K562 (cell line): Measurements from ENCODE around the gene BANP. TPM values are rescaled to one million over a fixed set of nuclear protein-coding genes. Genes with fewer than 3 reads are reported as not detected.

Experiments
- ATAC-seq: fragments of 200-7000 bp; cut with Tn5 transposase; 3 replicates; pipeline ENCODE4 v1.9.1; 2020; ENCODE audit warnings: moderate library complexity
- BruUV-seq: library from RNA; stranded (reverse); fragments of 400-500 nt; replicated peaks from 2 replicates; lab custom pipeline; 2021; lab: Mats Ljungman, UMichigan
- CTCF ChIA-PET: fragments of 300-600 bp; formaldehyde crosslinking; extraction: SDS; loops from one replicate; lab custom pipeline; 2021; ENCODE audit warnings: low intra/inter-chr PET ratio; lab: Yijun Ruan, JAX
- POLR2A ChIA-PET: fragments of 300-600, 350-650 bp; sonication (Branson Sonifier 250); formaldehyde crosslinking; extraction: SDS; loops from one replicate; lab custom pipeline; 2021; ENCODE audit warnings: antibody characterized with exemption, inconsistent platforms; lab: Yijun Ruan, JAX
- DNase-seq, 4 experiments: peaks; one replicate each; pipeline versions ENCODE4 v3.0.0 to v3.0.0-alpha.2; 2011 to 2018; ENCODE audit warnings: low spot score in 3 of 4, mixed read lengths in 3 of 4; ENCODE audit errors: extremely low read depth in 1 of 4
- FAIRE-seq: peaks from 2 replicates; lab custom pipeline; 2011; peaks lifted over from hg19 to GRCh38; lab: Jason Lieb, UNC
- H2AFZ ChIP-seq: 2 replicates; pipeline ENCODE4 v1.6.0; 2011; ENCODE audit warnings: low read depth, low read length, control low read depth, inconsistent platforms
- H3K27ac ChIP-seq: fragments of 200-600 bp; 3 replicates; pipeline ENCODE4 v1.8.0; 2011; ENCODE audit warnings: low read depth, mild to moderate bottlenecking, control low read depth, inconsistent platforms, low read length, moderate library complexity, mixed read lengths; ENCODE audit errors: extremely low read depth
- H3K27me3 ChIP-seq, 2 experiments: fragments of 300-600 bp in 1 of 2; 2 replicates in 1 of 2; 3 replicates in 1 of 2; pipeline versions ENCODE4 v1.6.0 to v1.8.0; 2011; ENCODE audit warnings: inconsistent platforms in 2 of 2, low read length in 2 of 2, mild to moderate bottlenecking in 1 of 2, mixed read lengths in 1 of 2, moderate library complexity in 1 of 2; ENCODE audit not compliant: control insufficient read depth in 2 of 2, insufficient read depth in 2 of 2
- H3K36me3 ChIP-seq: fragments of 300-600 bp; 3 replicates; pipeline ENCODE4 v1.8.0; 2011; ENCODE audit warnings: mild to moderate bottlenecking, low read length, inconsistent platforms; ENCODE audit not compliant: control insufficient read depth, insufficient read depth
- H3K4me1 ChIP-seq, 2 experiments: fragments of 200-600 bp in 1 of 2; replicated peaks in 1 of 2; 2 replicates in 1 of 2; 3 replicates in 1 of 2; pipeline versions ENCODE4 v1.5.1 to v1.8.0; 2011; ENCODE audit warnings: inconsistent platforms in 2 of 2, low read length in 2 of 2, mild to moderate bottlenecking in 1 of 2, mixed read lengths in 1 of 2, moderate library complexity in 1 of 2; ENCODE audit not compliant: control insufficient read depth in 2 of 2, insufficient read depth in 2 of 2
- H3K4me2 ChIP-seq: 2 replicates; pipeline ENCODE4 v1.6.1; 2011; ENCODE audit warnings: low read length, control low read depth, inconsistent platforms, mixed read lengths; ENCODE audit not compliant: insufficient read depth
- H3K4me3 ChIP-seq: fragments of 200-600 bp; sonication (generic), shearing (Covaris generic); 2 replicates; pipeline ENCODE4 v1.5.1; 2016; ENCODE audit warnings: control low read depth, inconsistent platforms
- H3K79me2 ChIP-seq: fragments of 200-600 bp; 3 replicates; pipeline ENCODE4 v1.8.0; 2011; ENCODE audit warnings: low read length, inconsistent platforms; ENCODE audit not compliant: control insufficient read depth, insufficient read depth
- H3K9ac ChIP-seq, 2 experiments: 2 replicates each; pipeline versions ENCODE4 v1.6.0 to v1.6.1; 2011; ENCODE audit warnings: low read depth in 2 of 2, low read length in 2 of 2, control low read depth in 1 of 2, inconsistent platforms in 1 of 2, mild to moderate bottlenecking in 1 of 2, mixed read lengths in 1 of 2; ENCODE audit not compliant: insufficient read depth in 1 of 2
- H3K9me1 ChIP-seq: one replicate; pipeline ENCODE4 v1.6.0; 2011; ENCODE audit warnings: inconsistent platforms, mild to moderate bottlenecking, low read length, moderate library complexity; ENCODE audit not compliant: control insufficient read depth, insufficient read depth
- H3K9me3 ChIP-seq: replicated peaks from 2 replicates; pipeline ENCODE4 v1.5.1; 2011; ENCODE audit warnings: low read depth, low read length, inconsistent platforms; ENCODE audit not compliant: control insufficient read depth, insufficient read depth
- H4K20me1 ChIP-seq: replicated peaks from 2 replicates; pipeline ENCODE4 v1.6.1; 2011; ENCODE audit warnings: low read length, inconsistent platforms, mixed read lengths; ENCODE audit not compliant: control insufficient read depth, insufficient read depth
- THRAP3 ChIP-seq: fragments of 450-650 bp; IDR thresholded peaks from 2 replicates; pipeline ENCODE4 v1.6.1; 2016; ENCODE audit warnings: mild to moderate bottlenecking, inconsistent platforms, borderline replicate concordance
- USF2 ChIP-seq: sonication (generic); formaldehyde crosslinking; IDR thresholded peaks from 2 replicates; pipeline ENCODE4 v1.5.0; 2020; ENCODE audit warnings: missing genetic modification reagents
- WGBS: fragments of 100-300 bp; shearing (Covaris generic); methylation state at CpG from one replicate; pipeline ENCODE4 v1.1.6; 2016; ENCODE audit warnings: low coverage, mixed read lengths; ENCODE audit not compliant: insufficient coverage; ENCODE audit errors: missing lambda C conversion rate; 5-methylcytosine and 5-hydroxymethylcytosine counted together
- in situ Hi-C: fragments of 300-500 bp; cut with MboI; formaldehyde crosslinking; loops from 4 replicates; pipeline ENCODE4 v1.15.0; 2018; ENCODE audit warnings: inconsistent platforms, mixed read lengths
- intact Hi-C: fragments of 100-400 bp; cut with micrococcal nuclease; formaldehyde crosslinking; loops from 2 replicates; pipeline ENCODE4 v1.14.2; 2022
- polyA plus RNA-seq, 8 experiments: library from polyadenylated mRNA; depleted of rRNA in 4 of 8; stranded (reverse) in 5 of 8; unstranded in 3 of 8; fragments of >200 nt; fragmentation: Nextera tagmentation in 2 of 8; fragmentation: Illumina TruSeq in 1 of 8; extraction: Ambion mirVana in 2 of 8; extraction: Trizol in 1 of 8; gene quantifications; 2 replicates each; pipeline versions ENCODE4 v1.2.1 to v1.2.3, GENCODE V29; 2011 to 2014; ENCODE audit warnings: inconsistent platforms in 1 of 8, missing spikeins in 1 of 8
- total RNA-seq, 7 experiments: library from RNA; depleted of rRNA in 6 of 7; stranded (reverse); fragments of >200 nt in 6 of 7; fragmentation: Illumina TruSeq in 2 of 7; extraction: Trizol in 2 of 7; gene quantifications; 2 replicates each; pipeline versions ENCODE4 v1.2.1 to v1.2.3, GENCODE V29; 2011 to 2021; ENCODE audit warnings: low replicate concordance in 1 of 7

Gene BANP
- total and polyA plus RNA-seq, 9 of the 15 experiments (the other 6 are each of a cell fraction or from before 2014, with no cell fraction given), result 4.6 to 22.1 (median 15.6) TPM

GRCh38 chr16:87924811-87925670, 26.2 kb upstream of the BANP start:
- BruUV-seq, result no TSS peak
- CTCF ChIA-PET, result no interaction called here
- Histone ChIP-seq H3K9me1 (no peaks in the 10 kb centered on the region), H3K9ac (peak overlapping the region in 1 of 2 experiments; percentile 45; a peak in 2 of 4 replicates), H3K9me3 (no peaks in the 10 kb centered on the region), H2AFZ (no peak overlapping the region), H4K20me1 (no peaks in the 10 kb centered on the region), H3K27ac (no peak overlapping the region), H3K4me2 (no peak overlapping the region), H3K4me1 (peaks cover 0 to 12% of the 10 kb centered on the region in 2 experiments; a peak in 2 of 5 replicates), H3K4me3 (no peak overlapping the region), H3K36me3 (no peaks in the 10 kb centered on the region), H3K79me2 (no peaks in the 10 kb centered on the region), H3K27me3 (peaks cover 29 to 60% of the 10 kb centered on the region in 2 experiments)
- intact Hi-C loops (no loop called here), in situ Hi-C loops (no loop called here)
- TF ChIP-seq USF2 (CRISPR knock-in tag) (0 out of 2 replicates have a peak, but pooled peaks have one; percentile 4), THRAP3 (no peak)
- no peak for ATAC-seq
- POLR2A ChIA-PET, result interaction anchor here (0.6 to 1.0 kb wide), 4 partner anchors 15 to 668 kb away, joined by 3 to 4 read pairs (median 4); partner anchors contain the start of gene BANP
- no peak for DNase-seq
- 5% methylated on average over 25 of the region's 26 CpGs for WGBS
- no peak for FAIRE-seq
